ENCODE data around the gene TRAF1. TPM values are rescaled to one million over a fixed set of nuclear protein-coding genes. Genes with fewer than 3 reads are reported as not detected.

The TRAF1 gene
- total and polyA plus RNA-seq, 10 of the 15 experiments (the other 5 are each of a cell fraction or from before 2014, with no cell fraction given), result 13.8 to 163 (median 128) TPM

- Histone ChIP-seq H3K9ac (ENCODE audit: control insufficient read depth, insufficient read depth, low read length) (no peak overlapping the region), H3K4me1 (ENCODE audit: control insufficient read depth, insufficient read depth, low read length) (no peaks in the 10 kb centered on the region), H2AFZ (ENCODE audit: control insufficient read depth, low read depth, low read length) (no peak overlapping the region), H3K4me3 (no peak overlapping the region), H3K27me3 (replicated peaks in 1 of 2; ENCODE audit: control insufficient read depth in 2 of 2, insufficient read depth in 2 of 2, low read length in 1 of 2) (no peaks in the 10 kb centered on the region), H3K27ac (ENCODE audit: control insufficient read depth, insufficient read depth) (no peak overlapping the region), H3K9me3 (replicated peaks; ENCODE audit: control insufficient read depth, insufficient read depth, low read length) (no peaks in the 10 kb centered on the region), H3K36me3 (ENCODE audit: control insufficient read depth in 2 of 2, insufficient read depth in 2 of 2, low read length in 1 of 2) (peaks cover 23 to 49% of the 10 kb centered on the region in 2 experiments), H4K20me1 (ENCODE audit: control insufficient read depth, insufficient read depth) (no peaks in the 10 kb centered on the region), H3K79me2 (ENCODE audit: control insufficient read depth, insufficient read depth, low read length) (no peaks in the 10 kb centered on the region; the same call in 1 of the 2 replicates), H3K4me2 (ENCODE audit: control insufficient read depth, insufficient read depth) (no peak overlapping the region)
- in situ Hi-C loops (cut with MboI) (no loop called here), intact Hi-C loops (cut with micrococcal nuclease; ENCODE audit: unreplicated experiment) (no loop called here)
- ATAC-seq, result no peak
- SMC1A ChIA-PET (ENCODE audit: uncharacterized antibody, unreplicated experiment), result no interaction called here
- no peak for TF ChIP-seq CBX5 (IDR thresholded peaks at IDR 0.05; ENCODE audit: low read depth)
- no peak for TF ChIP-seq SKIL (IDR thresholded peaks at IDR 0.05; ENCODE audit: low read depth, poor library complexity, severe bottlenecking)
- no peak for TF ChIP-seq MYB (IDR thresholded peaks at IDR 0.05; ENCODE audit: borderline replicate concordance, low read depth, low read length)
- TF ChIP-seq FOXK2 (IDR thresholded peaks at IDR 0.05), result no peak
- TF ChIP-seq E2F4 (IDR thresholded peaks at IDR 0.05; ENCODE audit: low read depth, low read length), result no peak
- TF ChIP-seq ZNF687 (IDR thresholded peaks at IDR 0.05), result no peak
- no peak for TF ChIP-seq SMAD5 (IDR thresholded peaks at IDR 0.05; ENCODE audit: low read depth)
- no peak for TF ChIP-seq RCOR1 (conservative IDR thresholded peaks at IDR 0.05; ENCODE audit: low read depth, low read length)
- WGBS (ENCODE audit: insufficient coverage, insufficient replicate concordance, low lambda C conversion rate, missing lambda C conversion rate), result 97% methylated on average over 7 of the region's 7 CpGs
- CTCF ChIA-PET, result no interaction called here
- RAD21 ChIA-PET (ENCODE audit: unreplicated experiment), result no interaction called here
- POLR2A ChIA-PET, result no interaction called here
- no TSS peak for BruUV-seq (replicated peaks)
- DNase-seq (ENCODE audit: low read depth, low spot score), result no peak
- no peak for FAIRE-seq
Observed at GRCh38 chr9:120863833-120864232, 62.8 kb downstream of the TRAF1 start.
